Neural crest cell (in vitro differentiated cells): ENCODE results near the gene IGLL5. TPM values are rescaled to one million over a fixed set of nuclear protein-coding genes. Genes with fewer than 3 reads are reported as not detected.
A peak's percentile ranks its signal among the peaks of the same experiment; 100 is the strongest.

Experiments used
- DNase-seq: peaks from one replicate; pipeline ENCODE4 v3.0.0; 2021; ENCODE audit warnings: low read depth, mixed read lengths, low spot score
- H3K27ac Mint-ChIP-seq: one replicate; pipeline ENCODE4 v1.8.0; 2021; ENCODE audit warnings: mild to moderate bottlenecking, mixed read lengths; ENCODE audit not compliant: unreplicated experiment
- H3K27me3 Mint-ChIP-seq: 2 replicates; pipeline ENCODE4 v1.8.0; 2021; ENCODE audit warnings: low read depth, mild to moderate bottlenecking, mixed read lengths
- H3K36me3 Mint-ChIP-seq: 2 replicates; pipeline ENCODE4 v1.8.0; 2021; ENCODE audit warnings: low read depth, mild to moderate bottlenecking, mixed read lengths
- H3K4me1 Mint-ChIP-seq: 2 replicates; pipeline ENCODE4 v1.8.0; 2021; ENCODE audit warnings: mixed read lengths
- H3K4me3 Mint-ChIP-seq: one replicate; pipeline ENCODE4 v1.8.0; 2021; ENCODE audit warnings: mild to moderate bottlenecking, mixed read lengths
- H3K9me3 Mint-ChIP-seq: 2 replicates; pipeline ENCODE4 v1.8.0; 2021; ENCODE audit warnings: mixed read lengths
- CTCF ChIP-seq: fragments of 200-600 bp; sonication (generic); conservative IDR thresholded peaks from 2 replicates; pipeline ENCODE4 v1.5.0; 2021; ENCODE audit warnings: antibody characterized with exemption, mild to moderate bottlenecking
- total RNA-seq: library from RNA; stranded (reverse); gene quantifications from 2 replicates; pipeline ENCODE4 v1.2.1, GENCODE V29; 2021

The IGLL5 gene
- total RNA-seq, 1 donor from 2014 or later = not detected

DNA sequence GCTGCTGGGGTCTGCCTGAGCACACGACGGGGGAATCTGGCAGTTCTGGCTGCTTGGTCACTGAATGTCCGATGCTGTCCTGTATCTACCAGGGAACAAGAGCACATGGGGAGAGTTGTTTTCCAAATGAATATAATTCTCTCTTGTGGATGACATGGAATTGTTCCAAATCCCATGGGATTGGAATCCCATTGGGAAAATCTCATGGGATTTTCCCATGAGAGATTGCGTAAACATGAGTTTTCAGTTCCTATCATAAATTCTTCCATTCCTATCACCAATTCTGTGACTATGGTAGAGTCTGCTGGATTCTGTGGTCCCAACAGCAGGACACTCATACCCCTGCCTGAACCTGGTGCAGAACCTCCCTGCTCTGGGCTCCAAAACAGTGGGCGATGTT is 35.6 kb upstream of the IGLL5 start:
- no peak for TF ChIP-seq CTCF
- H3K27me3 Mint-ChIP-seq = peaks cover 69% of the 10 kb centered on the region
- no peak overlapping the region for H3K4me3 Mint-ChIP-seq

DNA sequence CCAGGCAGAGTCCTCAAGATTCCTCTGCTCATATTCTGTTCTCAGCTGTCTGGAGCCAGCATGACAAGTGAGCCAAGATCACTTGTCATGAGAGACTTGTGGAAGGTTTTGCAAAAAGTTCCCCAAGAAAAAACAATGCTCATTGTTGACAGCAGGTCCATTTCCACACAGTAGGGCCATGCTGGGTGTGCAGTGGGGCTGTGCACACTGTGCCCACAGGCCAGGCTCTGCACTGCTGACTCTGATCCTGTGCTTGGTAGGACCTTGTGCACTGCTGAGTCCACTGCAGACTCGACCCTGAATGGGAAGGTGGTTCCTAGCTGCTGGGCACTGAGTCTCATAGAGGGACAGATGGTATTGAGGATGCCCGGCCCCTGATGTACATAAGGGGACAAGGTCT is 33.9 kb upstream of the IGLL5 start:
- DNase-seq = no peak
- TF ChIP-seq CTCF = no peak
- H3K4me1 Mint-ChIP-seq = peaks cover 9% of the 10 kb centered on the region
- H3K36me3 Mint-ChIP-seq = no peaks in the 10 kb centered on the region
- no peak overlapping the region for H3K27ac Mint-ChIP-seq
- no peak overlapping the region for H3K4me3 Mint-ChIP-seq
- H3K27me3 Mint-ChIP-seq = peaks cover 57% of the 10 kb centered on the region
- H3K9me3 Mint-ChIP-seq = no peaks in the 10 kb centered on the region

More for the DNA sequence above, 35.6 kb upstream of the IGLL5 start:
- Mint-ChIP-seq H3K4me1 (no peaks in the 10 kb centered on the region), H3K9me3 (no peaks in the 10 kb centered on the region), H3K27ac (no peak overlapping the region), H3K36me3 (no peaks in the 10 kb centered on the region)
- no peak for DNase-seq

DNA sequence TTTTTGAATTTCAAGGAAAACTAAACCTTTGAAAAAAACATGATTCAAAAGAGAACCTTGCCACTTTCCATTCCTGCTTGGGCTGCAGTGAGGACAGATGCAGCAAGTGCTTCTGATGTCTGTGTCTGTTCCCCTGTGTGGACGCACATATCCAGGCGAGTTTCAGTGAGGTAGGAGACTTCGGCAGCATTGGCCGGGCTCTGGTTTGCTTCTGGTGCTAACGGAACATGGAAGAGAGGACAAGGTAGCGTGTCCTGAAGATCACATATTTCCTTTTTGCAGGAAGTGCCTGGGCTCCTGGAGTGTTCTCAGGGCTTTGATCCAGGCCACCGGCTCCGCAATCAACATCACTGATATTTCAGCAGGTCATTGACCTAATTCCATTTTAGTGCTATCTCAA is 33.1 kb upstream of the IGLL5 start:
- no peak for DNase-seq
- H3K27me3 Mint-ChIP-seq = peaks cover 63% of the 10 kb centered on the region
- no peak for TF ChIP-seq CTCF
- H3K4me1 Mint-ChIP-seq = peaks cover 16% of the 10 kb centered on the region
- no peaks in the 10 kb centered on the region for H3K36me3 Mint-ChIP-seq
- no peaks in the 10 kb centered on the region for H3K9me3 Mint-ChIP-seq
- no peak overlapping the region for H3K4me3 Mint-ChIP-seq
- no peak overlapping the region for H3K27ac Mint-ChIP-seq

DNA sequence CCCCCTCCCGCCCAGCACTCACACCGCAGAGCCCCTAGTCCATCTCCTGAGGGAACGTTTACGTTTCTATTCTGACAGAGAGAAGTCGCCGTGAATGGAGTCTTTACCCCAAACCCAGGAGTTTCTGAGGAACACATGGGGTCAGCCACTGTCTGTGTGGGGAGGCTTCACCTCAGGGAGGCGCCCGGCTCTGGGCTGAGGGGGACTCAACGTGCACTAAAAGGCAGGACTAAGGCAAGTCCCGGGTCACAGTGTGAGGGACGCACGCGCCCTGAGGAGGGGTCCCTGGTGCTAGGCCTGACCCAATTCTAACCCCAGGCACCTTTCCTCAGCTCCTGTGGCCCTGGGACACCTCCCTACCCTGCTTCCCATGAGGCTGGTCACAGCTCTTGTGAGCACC is 32.5 kb upstream of the IGLL5 start:
- no peak overlapping the region for H3K4me3 Mint-ChIP-seq
- H3K9me3 Mint-ChIP-seq = no peaks in the 10 kb centered on the region
- H3K36me3 Mint-ChIP-seq = no peaks in the 10 kb centered on the region
- DNase-seq = no peak
- no peak for TF ChIP-seq CTCF
- H3K27me3 Mint-ChIP-seq = peaks cover 67% of the 10 kb centered on the region
- peaks cover 21% of the 10 kb centered on the region for H3K4me1 Mint-ChIP-seq
- no peak overlapping the region for H3K27ac Mint-ChIP-seq

- H3K27ac Mint-ChIP-seq = no peak overlapping the region
- peaks cover 67% of the 10 kb centered on the region for H3K27me3 Mint-ChIP-seq
- DNase-seq = peak; percentile 25
- H3K4me3 Mint-ChIP-seq = no peak overlapping the region
- H3K36me3 Mint-ChIP-seq = no peaks in the 10 kb centered on the region
- peak; percentile 55 for TF ChIP-seq CTCF
- H3K4me1 Mint-ChIP-seq = peaks cover 26% of the 10 kb centered on the region
- H3K9me3 Mint-ChIP-seq = no peaks in the 10 kb centered on the region
Observed at GRCh38 chr22:22855617-22856308, 31.9 kb upstream of the IGLL5 start.
